Sigmoid colon (tissue), 4 donors: ENCODE results near the gene PTPN11.
A peak's percentile ranks its signal among the peaks of the same experiment; 100 is the strongest.

Source experiments
- CTCF ChIP-seq, 4 experiments: fragments of 450-650 bp in 3 of 4; fragments of 200-600 bp in 1 of 4; IDR thresholded peaks; one replicate each; pipeline ENCODE4 v1.5.1; 2016 to 2019; ENCODE audit warnings: antibody characterized with exemption in 4 of 4, mild to moderate bottlenecking in 3 of 4, moderate library complexity in 2 of 4
- EP300 ChIP-seq, 4 donors: sonication (generic); formaldehyde crosslinking; IDR thresholded peaks; one replicate each; pipeline ENCODE4 v1.6.1; 2017; ENCODE audit warnings: antibody characterized with exemption in 4 of 4
- POLR2A ChIP-seq, 2 donors: fragments of 450-650 bp; IDR thresholded peaks; one replicate each; pipeline ENCODE4 v1.6.1; 2016; ENCODE audit warnings: antibody characterized with exemption in 2 of 2, mild to moderate bottlenecking in 2 of 2, moderate library complexity in 2 of 2
- POLR2AphosphoS5 ChIP-seq, 4 donors: sonication (generic); formaldehyde crosslinking; IDR thresholded peaks; one replicate each; pipeline ENCODE4 v1.6.1; 2017; ENCODE audit warnings: antibody characterized with exemption in 4 of 4

DNA sequence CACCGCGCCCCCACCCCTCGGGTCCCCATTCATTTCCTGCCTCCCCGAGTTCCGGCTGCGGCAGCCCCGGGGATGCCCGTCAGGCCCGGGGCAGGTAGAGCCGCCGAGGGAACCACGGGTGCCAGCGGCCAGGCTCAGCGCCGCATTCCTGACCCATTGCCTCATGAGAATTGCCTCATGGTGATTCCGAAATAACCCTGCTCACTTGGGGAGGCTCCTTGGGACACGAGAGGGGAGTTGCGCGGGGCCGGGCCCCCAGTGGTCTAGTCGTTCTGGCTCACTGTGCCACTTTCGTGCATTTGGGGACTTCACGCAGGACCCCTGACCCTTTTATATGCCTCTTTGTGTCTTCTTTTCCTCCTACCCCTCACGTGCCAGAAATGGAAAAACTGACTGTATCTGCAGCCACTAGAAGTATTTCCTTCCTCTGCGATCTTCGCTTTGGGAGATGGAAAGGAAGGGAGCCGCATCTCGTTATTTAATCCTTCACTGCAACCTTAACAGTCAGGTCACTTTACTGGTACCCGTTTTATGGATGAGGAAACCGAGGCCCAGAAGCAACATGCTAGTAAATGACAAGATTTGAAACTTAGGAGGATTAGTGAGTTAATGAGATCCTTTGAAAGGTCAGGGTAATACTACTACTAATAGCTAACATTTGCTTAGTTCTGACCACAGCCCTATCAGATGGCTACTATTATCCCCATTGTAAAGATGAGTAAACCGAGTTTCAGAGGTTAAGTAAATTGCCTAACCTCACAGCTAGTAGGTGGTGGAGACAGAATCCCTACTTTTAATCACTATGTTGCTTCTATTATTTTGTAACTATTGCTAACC lies 768 bp downstream of the PTPN11 start:
- TF ChIP-seq CTCF (IDR thresholded peaks at IDR 0.05) = no peak
- TF ChIP-seq EP300 (IDR thresholded peaks at IDR 0.05) = no peak
- no peak for TF ChIP-seq POLR2A (IDR thresholded peaks at IDR 0.05)
- TF ChIP-seq POLR2AphosphoS5 (IDR thresholded peaks at IDR 0.05) = peak; percentile 3 to 62 (median 42)
